Prostate gland (tissue), 2 donors: ENCODE data around the gene PAM16. TPM values are rescaled to one million over a fixed set of nuclear protein-coding genes. Genes with fewer than 3 reads are reported as not detected.

ENCODE experiments used
- DNase-seq: peaks from one replicate; pipeline ENCODE4 v3.0.0-alpha.2; 2019; ENCODE audit warnings: low spot score
- H3K27ac ChIP-seq, 2 donors: fragments of 200-600 bp; sonication (generic); 2 replicates each; pipeline ENCODE4 v1.5.1; 2017 to 2019
- H3K27me3 ChIP-seq: fragments of 200-600 bp; sonication (generic); replicated peaks from 2 replicates; pipeline ENCODE4 v1.5.1; 2019; ENCODE audit not compliant: insufficient read depth
- H3K36me3 ChIP-seq, 2 donors: fragments of 200-600 bp; sonication (generic); 1 replicate in 1 of 2; 2 replicates in 1 of 2; pipeline versions ENCODE4 v1.5.1 to v1.8.1; 2017 to 2019
- H3K4me1 ChIP-seq: fragments of 200-600 bp; sonication (generic); replicated peaks from 2 replicates; pipeline ENCODE4 v1.5.1; 2019
- H3K4me3 ChIP-seq, 2 donors: fragments of 200-600 bp; sonication (generic); 2 replicates each; pipeline ENCODE4 v1.5.1; 2017 to 2019
- H3K9me3 ChIP-seq: fragments of 200-600 bp; sonication (generic); 2 replicates; pipeline ENCODE4 v1.5.1; 2017
- POLR2A ChIP-seq: fragments of 450-650 bp; IDR thresholded peaks from one replicate; pipeline ENCODE4 v1.6.1; 2016; ENCODE audit warnings: antibody characterized with exemption, mild to moderate bottlenecking
- POLR2AphosphoS5 ChIP-seq: sonication (generic); formaldehyde crosslinking; IDR thresholded peaks from one replicate; pipeline ENCODE4 v1.6.1; 2017; ENCODE audit warnings: antibody characterized with exemption
- WGBS: methylation state at CpG from one replicate; pipeline ENCODE4 v1.1.5; 2018; 5-methylcytosine and 5-hydroxymethylcytosine counted together
- intact Hi-C: fragments of 100-400 bp; cut with DNase I; formaldehyde crosslinking; loops from one replicate; pipeline ENCODE4 v1.14.2; 2022
- total RNA-seq, 2 donors: library from RNA; depleted of rRNA; stranded (reverse); fragments of >200 nt; gene quantifications; one replicate each; pipeline ENCODE4 v1.1.0, GENCODE V29; 2016
- TF ChIP-seq, protein P1 (sequence below), 4 experiments: fragments of 200-600 bp in 2 of 4; fragments of 450-650 bp in 2 of 4; sonication (generic) in 2 of 4; IDR thresholded peaks; 1 replicate in 3 of 4; 2 replicates in 1 of 4; pipeline ENCODE4 v1.5.1; 2016 to 2019; ENCODE audit warnings: antibody characterized with exemption in 4 of 4, mild to moderate bottlenecking in 2 of 4, moderate library complexity in 2 of 4

The PAM16 gene
- total RNA-seq, 2 donors from 2014 or later: 28.6 to 100 TPM

DNA sequence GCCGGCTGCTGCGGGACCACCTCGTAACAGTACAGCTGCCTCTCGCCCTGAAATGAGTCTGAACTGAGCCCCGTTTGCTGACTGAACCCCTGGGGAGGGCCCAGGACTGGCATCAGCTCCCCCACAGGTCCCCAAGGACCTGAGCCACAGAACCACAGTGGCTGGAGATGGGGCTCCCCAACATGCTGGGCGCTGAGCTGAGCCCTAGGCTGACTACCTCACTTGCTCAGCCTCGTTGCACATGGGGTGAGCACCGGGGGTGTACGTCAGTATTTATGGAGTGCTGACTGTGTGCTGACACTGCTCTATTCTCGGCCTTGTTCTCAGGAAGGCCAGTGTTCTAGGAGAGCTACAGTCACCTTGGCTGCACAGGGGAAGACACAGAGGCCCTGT, 13.9 kb upstream of the PAM16 start:
- intact Hi-C loops: no loop called here
- no peaks in the 10 kb centered on the region for H3K9me3 ChIP-seq
- no peaks in the 10 kb centered on the region for H3K36me3 ChIP-seq
- WGBS: 92% methylated on average over 10 of the region's 10 CpGs
- no peaks in the 10 kb centered on the region for H3K27me3 ChIP-seq
- peaks cover 5% of the 10 kb centered on the region for H3K4me1 ChIP-seq
- H3K27ac ChIP-seq: no peak overlapping the region
- no peak for TF ChIP-seq POLR2A
- TF ChIP-seq, protein P1, sequence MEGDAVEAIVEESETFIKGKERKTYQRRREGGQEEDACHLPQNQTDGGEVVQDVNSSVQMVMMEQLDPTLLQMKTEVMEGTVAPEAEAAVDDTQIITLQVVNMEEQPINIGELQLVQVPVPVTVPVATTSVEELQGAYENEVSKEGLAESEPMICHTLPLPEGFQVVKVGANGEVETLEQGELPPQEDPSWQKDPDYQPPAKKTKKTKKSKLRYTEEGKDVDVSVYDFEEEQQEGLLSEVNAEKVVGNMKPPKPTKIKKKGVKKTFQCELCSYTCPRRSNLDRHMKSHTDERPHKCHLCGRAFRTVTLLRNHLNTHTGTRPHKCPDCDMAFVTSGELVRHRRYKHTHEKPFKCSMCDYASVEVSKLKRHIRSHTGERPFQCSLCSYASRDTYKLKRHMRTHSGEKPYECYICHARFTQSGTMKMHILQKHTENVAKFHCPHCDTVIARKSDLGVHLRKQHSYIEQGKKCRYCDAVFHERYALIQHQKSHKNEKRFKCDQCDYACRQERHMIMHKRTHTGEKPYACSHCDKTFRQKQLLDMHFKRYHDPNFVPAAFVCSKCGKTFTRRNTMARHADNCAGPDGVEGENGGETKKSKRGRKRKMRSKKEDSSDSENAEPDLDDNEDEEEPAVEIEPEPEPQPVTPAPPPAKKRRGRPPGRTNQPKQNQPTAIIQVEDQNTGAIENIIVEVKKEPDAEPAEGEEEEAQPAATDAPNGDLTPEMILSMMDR (IDR thresholded peaks at IDR 0.05): no peak
- TF ChIP-seq POLR2AphosphoS5: no peak
- H3K4me3 ChIP-seq: no peak overlapping the region
- DNase-seq: no peak

GRCh38 chr16:4364196-4365013, 13.3 kb upstream of the PAM16 start:
- no peaks in the 10 kb centered on the region for H3K36me3 ChIP-seq
- 87% methylated on average over 16 of the region's 37 CpGs for WGBS

GRCh38 chr16:4362476-4363135, 11.5 kb upstream of the PAM16 start:
- no peak for DNase-seq
- WGBS: 85% methylated on average over 19 of the region's 19 CpGs
- Histone ChIP-seq H3K9me3 (no peaks in the 10 kb centered on the region), H3K27ac (no peak overlapping the region), H3K4me1 (no peaks in the 10 kb centered on the region), H3K36me3 (no peaks in the 10 kb centered on the region), H3K27me3 (no peaks in the 10 kb centered on the region), H3K4me3 (no peak overlapping the region)
- TF ChIP-seq, protein P1 (IDR thresholded peaks at IDR 0.05): no peak
- TF ChIP-seq POLR2AphosphoS5: no peak
- TF ChIP-seq POLR2A: no peak
- intact Hi-C loops: no loop called here

More at GRCh38 chr16:4364196-4365013, 13.3 kb upstream of the PAM16 start:
- no peak overlapping the region for H3K27ac ChIP-seq
- peaks cover 5% of the 10 kb centered on the region for H3K4me1 ChIP-seq
- no peak overlapping the region for H3K4me3 ChIP-seq
- TF ChIP-seq POLR2AphosphoS5 (no peak), POLR2A (no peak)
- TF ChIP-seq, protein P1 (IDR thresholded peaks at IDR 0.05): no peak
- no peaks in the 10 kb centered on the region for H3K27me3 ChIP-seq
- intact Hi-C loops: no loop called here
- no peak for DNase-seq
- no peaks in the 10 kb centered on the region for H3K9me3 ChIP-seq

- intact Hi-C loops: loop anchor here (2.0 kb wide), 1 partner anchor 33 kb away; no protein-coding TSS in a partner anchor
- H3K4me1 ChIP-seq: no peaks in the 10 kb centered on the region
- DNase-seq: no peak
- WGBS: 90% methylated on average over 11 of the region's 12 CpGs
- H3K36me3 ChIP-seq: no peaks in the 10 kb centered on the region
- no peaks in the 10 kb centered on the region for H3K9me3 ChIP-seq
- no peak overlapping the region for H3K27ac ChIP-seq
- no peaks in the 10 kb centered on the region for H3K27me3 ChIP-seq
- H3K4me3 ChIP-seq: no peak overlapping the region
- TF ChIP-seq, protein P1 (IDR thresholded peaks at IDR 0.05): no peak
Observed at GRCh38 chr16:4361944-4362311, 10.8 kb upstream of the PAM16 start.
